Measurements from ENCODE around the gene RAC3. TPM values are rescaled to one million over a fixed set of nuclear protein-coding genes. Genes with fewer than 3 reads are reported as not detected.

Gene RAC3
- polyA plus RNA-seq, 1 donor from 2014 or later, result not detected

- no peaks in the 10 kb centered on the region for H3K36me3 Mint-ChIP-seq
- no peaks in the 10 kb centered on the region for H3K9me3 Mint-ChIP-seq
- no peaks in the 10 kb centered on the region for H3K27me3 Mint-ChIP-seq
- H3K27ac Mint-ChIP-seq, result no peak overlapping the region
- H3K4me1 Mint-ChIP-seq, result no peaks in the 10 kb centered on the region
- H3K4me3 Mint-ChIP-seq, result no peak overlapping the region
Measured at GRCh38 chr17:82006468-82007227, 24.8 kb upstream of the RAC3 start.

GRCh38 chr17:82007228-82007494, 24.3 kb upstream of the RAC3 start:
- no peaks in the 10 kb centered on the region for H3K4me1 Mint-ChIP-seq
- H3K4me3 Mint-ChIP-seq, result no peak overlapping the region
- no peaks in the 10 kb centered on the region for H3K27me3 Mint-ChIP-seq
- no peaks in the 10 kb centered on the region for H3K36me3 Mint-ChIP-seq
- H3K9me3 Mint-ChIP-seq, result no peaks in the 10 kb centered on the region
- no peak overlapping the region for H3K27ac Mint-ChIP-seq

- Mint-ChIP-seq H3K4me1 (no peaks in the 10 kb centered on the region), H3K36me3 (no peaks in the 10 kb centered on the region), H3K27me3 (no peaks in the 10 kb centered on the region), H3K4me3 (no peak overlapping the region), H3K9me3 (no peaks in the 10 kb centered on the region), H3K27ac (no peak overlapping the region)
Measured at GRCh38 chr17:82007495-82008257, 23.8 kb upstream of the RAC3 start.

GRCh38 chr17:82008258-82008940, 23.1 kb upstream of the RAC3 start:
- Mint-ChIP-seq H3K36me3 (no peaks in the 10 kb centered on the region), H3K9me3 (no peaks in the 10 kb centered on the region), H3K4me3 (no peak overlapping the region), H3K4me1 (no peaks in the 10 kb centered on the region), H3K27me3 (no peaks in the 10 kb centered on the region), H3K27ac (no peak overlapping the region)

- Mint-ChIP-seq H3K9me3 (no peaks in the 10 kb centered on the region), H3K36me3 (no peaks in the 10 kb centered on the region), H3K4me3 (no peak overlapping the region), H3K4me1 (no peaks in the 10 kb centered on the region), H3K27me3 (no peaks in the 10 kb centered on the region), H3K27ac (no peak overlapping the region)
Measured at GRCh38 chr17:82008941-82009405, 22.5 kb upstream of the RAC3 start.

GRCh38 chr17:82009413-82009812, 22.1 kb upstream of the RAC3 start:
- H3K9me3 Mint-ChIP-seq, result no peaks in the 10 kb centered on the region
- H3K27me3 Mint-ChIP-seq, result no peaks in the 10 kb centered on the region
- no peaks in the 10 kb centered on the region for H3K4me1 Mint-ChIP-seq
- no peaks in the 10 kb centered on the region for H3K36me3 Mint-ChIP-seq
- no peak overlapping the region for H3K27ac Mint-ChIP-seq
- no peak overlapping the region for H3K4me3 Mint-ChIP-seq

- Mint-ChIP-seq H3K27me3 (no peaks in the 10 kb centered on the region), H3K27ac (no peak overlapping the region), H3K4me1 (no peaks in the 10 kb centered on the region), H3K4me3 (no peak overlapping the region), H3K36me3 (no peaks in the 10 kb centered on the region), H3K9me3 (no peaks in the 10 kb centered on the region)
Measured at GRCh38 chr17:82010575-82011525, 20.6 kb upstream of the RAC3 start.

- Mint-ChIP-seq H3K4me1 (no peaks in the 10 kb centered on the region), H3K27ac (no peak overlapping the region), H3K27me3 (no peaks in the 10 kb centered on the region), H3K36me3 (no peaks in the 10 kb centered on the region), H3K4me3 (no peak overlapping the region), H3K9me3 (no peaks in the 10 kb centered on the region)
Measured at GRCh38 chr17:82011617-82012187, 19.8 kb upstream of the RAC3 start.

- Mint-ChIP-seq H3K4me3 (no peak overlapping the region), H3K4me1 (no peaks in the 10 kb centered on the region), H3K36me3 (no peaks in the 10 kb centered on the region), H3K27me3 (no peaks in the 10 kb centered on the region), H3K27ac (no peak overlapping the region), H3K9me3 (no peaks in the 10 kb centered on the region)
Measured at GRCh38 chr17:82012261-82012639, 19.2 kb upstream of the RAC3 start.

- Mint-ChIP-seq H3K27me3 (no peaks in the 10 kb centered on the region), H3K27ac (no peak overlapping the region), H3K4me1 (no peaks in the 10 kb centered on the region), H3K36me3 (no peaks in the 10 kb centered on the region), H3K9me3 (no peaks in the 10 kb centered on the region), H3K4me3 (no peak overlapping the region)
Measured at GRCh38 chr17:82012640-82013295, 18.7 kb upstream of the RAC3 start.

- Mint-ChIP-seq H3K27ac (no peak overlapping the region), H3K4me1 (no peaks in the 10 kb centered on the region), H3K27me3 (no peaks in the 10 kb centered on the region)
Measured at GRCh38 chr17:82013341-82013740, 18.1 kb upstream of the RAC3 start.

GRCh38 chr17:82013772-82014321, 17.6 kb upstream of the RAC3 start:
- Mint-ChIP-seq H3K27ac (no peak overlapping the region), H3K4me1 (no peaks in the 10 kb centered on the region)

More at GRCh38 chr17:82013341-82013740, 18.1 kb upstream of the RAC3 start:
- Mint-ChIP-seq H3K4me3 (no peak overlapping the region), H3K36me3 (no peaks in the 10 kb centered on the region), H3K9me3 (no peaks in the 10 kb centered on the region)

GRCh38 chr17:82014432-82014831, 17.0 kb upstream of the RAC3 start:
- no peak overlapping the region for H3K4me3 Mint-ChIP-seq
- no peaks in the 10 kb centered on the region for H3K27me3 Mint-ChIP-seq
- no peaks in the 10 kb centered on the region for H3K9me3 Mint-ChIP-seq
- H3K27ac Mint-ChIP-seq, result no peak overlapping the region
- H3K36me3 Mint-ChIP-seq, result no peaks in the 10 kb centered on the region
- H3K4me1 Mint-ChIP-seq, result no peaks in the 10 kb centered on the region

More at GRCh38 chr17:82013772-82014321, 17.6 kb upstream of the RAC3 start:
- no peaks in the 10 kb centered on the region for H3K9me3 Mint-ChIP-seq
- H3K36me3 Mint-ChIP-seq, result no peaks in the 10 kb centered on the region
- H3K4me3 Mint-ChIP-seq, result no peak overlapping the region
- H3K27me3 Mint-ChIP-seq, result no peaks in the 10 kb centered on the region

GRCh38 chr17:82014971-82015310, 16.5 kb upstream of the RAC3 start:
- Mint-ChIP-seq H3K27me3 (no peaks in the 10 kb centered on the region), H3K27ac (no peak overlapping the region), H3K36me3 (no peaks in the 10 kb centered on the region), H3K4me1 (no peaks in the 10 kb centered on the region), H3K9me3 (no peaks in the 10 kb centered on the region), H3K4me3 (no peak overlapping the region)
